ENCODE measurements around the gene PTPRN2.
"Not testable (repeated sequence)": the region's sequence is repeated elsewhere in the genome, so short reads cannot be mapped to it uniquely, and the experiment has no call there.

Gene PTPRN2

DNA sequence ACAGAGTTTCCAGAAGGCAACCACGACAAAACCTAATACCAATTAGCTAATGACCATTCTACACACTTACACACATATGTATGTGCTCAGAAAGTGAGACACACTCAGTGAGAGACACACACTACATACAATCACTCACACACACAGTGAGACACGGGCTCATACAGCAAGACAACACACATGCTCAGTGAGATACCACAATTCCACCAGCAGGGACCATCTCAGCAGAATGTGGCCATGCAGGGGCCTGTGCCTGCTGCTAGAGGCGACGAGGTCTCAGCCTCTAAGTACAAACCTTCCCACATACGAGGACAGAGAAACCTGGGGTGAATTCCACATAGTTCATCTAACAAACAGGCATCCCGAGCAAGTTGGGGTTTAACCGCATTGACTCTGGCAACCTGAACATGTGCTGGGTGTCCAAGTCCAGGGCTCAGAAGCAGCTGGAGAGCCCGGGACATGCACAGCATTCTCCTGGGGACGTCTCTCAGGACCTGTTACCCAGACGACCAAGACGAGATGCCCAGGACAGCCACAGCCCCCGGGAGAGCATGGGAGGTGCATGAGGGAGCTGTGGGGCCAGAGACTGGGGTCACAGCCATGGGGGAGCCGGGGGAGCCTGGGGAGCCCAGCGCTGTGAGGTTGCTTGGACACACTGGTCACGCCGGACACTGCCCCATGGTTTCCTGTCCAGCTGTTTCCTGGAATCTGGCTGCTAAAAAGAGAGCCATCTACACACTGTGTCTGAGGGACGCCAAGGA, 523.6 kb downstream of the PTPRN2 start:
- no peak for DNase-seq (ENCODE audit: low read depth in 1 of 2, low spot score in 1 of 2)

DNA sequence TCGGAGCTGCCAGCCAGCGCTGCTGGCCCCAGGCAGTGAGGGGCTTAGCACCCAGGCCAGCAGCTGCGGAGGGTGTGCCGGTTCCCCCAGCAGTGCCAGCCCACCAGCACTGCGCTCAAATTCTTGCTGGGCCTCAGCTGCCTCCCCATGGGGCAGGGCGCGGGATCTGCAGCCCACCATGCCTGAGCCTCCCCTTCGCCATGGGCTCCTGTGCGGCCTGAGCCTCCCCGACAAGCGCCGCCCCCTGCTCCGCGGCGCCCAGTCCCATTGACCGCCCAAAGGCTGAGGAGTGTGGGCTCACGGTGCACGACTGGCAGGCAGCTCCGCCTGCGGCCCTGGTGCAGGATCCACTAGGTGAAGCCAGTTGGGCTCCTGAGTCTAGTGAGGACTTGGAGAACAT, 525.0 kb downstream of the PTPRN2 start:
- no peak for DNase-seq (ENCODE audit: low read depth in 1 of 2, low spot score in 1 of 2)

DNA sequence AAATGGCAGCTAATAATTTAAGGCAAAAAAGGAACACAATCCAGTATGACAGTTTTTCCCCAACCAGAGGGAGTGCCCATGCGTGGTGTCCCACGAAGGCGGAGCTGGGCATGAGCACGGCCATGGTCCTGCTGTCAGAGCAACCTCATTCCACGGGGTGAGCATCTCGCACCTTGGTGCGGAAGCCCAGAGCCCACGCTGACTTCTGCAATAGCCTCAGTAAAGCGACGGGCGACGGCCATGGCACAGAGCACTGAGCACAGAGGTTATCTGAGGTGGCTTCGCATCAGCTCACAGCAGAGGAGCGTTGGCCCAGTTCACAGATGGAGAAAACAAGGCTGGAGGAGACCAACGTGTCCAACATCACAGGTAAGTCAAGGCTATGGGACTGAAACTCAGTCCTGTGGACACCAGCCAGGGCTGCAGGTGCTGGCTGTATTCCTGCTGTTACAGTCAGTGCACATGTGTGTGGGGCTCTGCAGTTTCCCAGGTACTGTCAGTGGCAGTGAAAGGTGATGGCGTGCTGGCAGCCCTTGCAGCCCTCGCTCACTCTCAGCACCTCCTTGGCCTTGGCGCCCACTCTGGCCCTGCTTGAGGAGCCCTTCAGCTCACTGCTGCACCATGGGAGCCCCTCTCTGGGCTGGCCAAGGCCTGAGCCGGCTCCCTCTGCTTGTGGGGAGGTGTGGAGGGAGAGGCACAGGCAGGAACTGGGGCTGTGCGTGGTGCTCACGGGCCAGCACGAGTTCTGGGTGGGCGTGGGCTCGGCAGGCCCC, 525.6 kb downstream of the PTPRN2 start:
- no peak for DNase-seq (ENCODE audit: low read depth in 1 of 2, low spot score in 1 of 2)

DNA sequence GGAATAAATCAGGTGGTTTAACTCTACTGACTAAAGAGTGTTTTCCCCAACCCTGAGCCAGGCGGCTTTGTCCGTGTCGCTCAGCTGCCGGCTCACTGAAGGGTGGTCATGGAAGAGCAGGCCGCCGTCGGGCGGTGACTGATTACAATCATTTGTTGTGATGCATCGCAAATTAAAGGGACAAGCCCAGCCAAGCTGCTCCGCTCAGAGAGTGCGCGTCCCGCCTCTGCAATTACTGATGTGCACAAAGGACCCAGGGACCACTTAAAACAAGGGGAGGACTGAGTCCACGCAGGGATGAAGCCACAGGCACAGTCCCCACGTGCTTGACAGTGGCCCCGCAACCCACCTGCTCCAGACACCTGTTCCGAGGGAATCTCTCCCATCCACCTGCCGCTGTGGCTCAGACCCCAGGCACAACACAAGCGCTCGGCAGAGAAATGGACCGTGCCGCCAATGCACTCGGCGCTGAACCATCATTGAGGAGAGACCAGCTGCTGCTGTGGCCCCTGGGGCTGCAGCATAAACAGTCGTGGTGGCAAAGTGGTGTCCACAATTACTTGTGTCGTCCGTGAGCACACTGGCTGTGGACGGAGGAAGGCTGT, 526.5 kb downstream of the PTPRN2 start:
- no peak for DNase-seq (ENCODE audit: low read depth in 1 of 2, low spot score in 1 of 2)

DNA sequence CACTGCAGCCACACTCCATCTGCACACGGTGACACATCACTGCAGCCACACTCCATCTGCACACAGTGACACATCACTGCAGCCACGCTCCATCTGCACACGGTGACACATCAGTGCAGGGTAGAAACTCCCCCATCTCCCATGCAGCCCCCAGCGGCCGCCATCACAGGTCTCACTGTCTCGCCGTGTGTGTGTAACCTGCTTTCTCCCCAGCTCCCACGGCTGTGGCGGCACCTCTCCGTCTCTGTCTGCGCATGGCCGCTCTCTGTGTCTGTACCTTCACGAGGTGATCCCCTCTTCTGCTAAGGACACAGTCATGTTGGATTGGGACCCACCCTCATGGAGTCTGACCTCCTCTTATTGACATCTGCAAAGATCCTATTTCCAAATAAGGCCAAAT, 527.4 kb downstream of the PTPRN2 start:
- no peak for DNase-seq (ENCODE audit: low read depth in 1 of 2, low spot score in 1 of 2)

DNA sequence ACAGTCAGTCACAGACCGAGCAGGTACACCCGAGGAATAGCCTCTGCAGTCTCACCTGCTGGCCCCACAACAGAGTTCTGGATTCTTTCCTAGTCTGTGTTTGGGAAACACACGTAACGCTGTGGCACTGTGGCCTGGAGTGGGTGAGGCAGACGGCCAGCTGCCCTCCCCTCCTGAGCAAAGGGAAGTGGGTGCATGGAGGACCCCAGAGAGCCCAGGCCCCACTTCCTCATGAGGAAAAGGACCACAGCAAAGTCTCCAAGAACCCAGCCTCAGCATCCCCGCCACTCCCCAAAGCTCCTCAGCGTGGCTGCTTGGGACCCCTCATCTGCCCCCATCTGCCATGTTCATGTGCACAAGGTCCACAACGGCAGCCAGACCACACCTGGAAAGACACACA, 530.2 kb downstream of the PTPRN2 start:
- DNase-seq (ENCODE audit: low read depth in 1 of 2, low spot score in 1 of 2) = no peak

DNA sequence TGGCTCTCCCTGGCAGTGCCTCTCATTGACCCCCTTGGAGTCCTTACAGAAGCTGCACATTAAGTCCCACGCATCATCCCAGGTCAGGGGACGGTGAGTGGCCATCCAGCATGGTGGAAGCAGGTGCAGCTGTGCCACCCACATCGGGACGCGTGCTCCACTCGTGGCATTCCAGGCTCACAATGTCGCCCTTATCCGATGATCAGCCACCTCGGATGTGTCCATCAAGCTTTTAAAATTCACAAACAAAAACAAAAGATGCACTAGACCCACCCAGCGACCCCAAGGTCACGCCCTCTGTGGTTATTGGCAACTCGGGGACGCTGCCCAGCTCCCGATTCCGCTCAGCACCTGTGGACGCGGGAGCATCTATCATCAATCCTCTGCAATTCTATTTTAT, 530.9 kb downstream of the PTPRN2 start:
- no peak for DNase-seq (ENCODE audit: low read depth in 1 of 2, low spot score in 1 of 2)

DNA sequence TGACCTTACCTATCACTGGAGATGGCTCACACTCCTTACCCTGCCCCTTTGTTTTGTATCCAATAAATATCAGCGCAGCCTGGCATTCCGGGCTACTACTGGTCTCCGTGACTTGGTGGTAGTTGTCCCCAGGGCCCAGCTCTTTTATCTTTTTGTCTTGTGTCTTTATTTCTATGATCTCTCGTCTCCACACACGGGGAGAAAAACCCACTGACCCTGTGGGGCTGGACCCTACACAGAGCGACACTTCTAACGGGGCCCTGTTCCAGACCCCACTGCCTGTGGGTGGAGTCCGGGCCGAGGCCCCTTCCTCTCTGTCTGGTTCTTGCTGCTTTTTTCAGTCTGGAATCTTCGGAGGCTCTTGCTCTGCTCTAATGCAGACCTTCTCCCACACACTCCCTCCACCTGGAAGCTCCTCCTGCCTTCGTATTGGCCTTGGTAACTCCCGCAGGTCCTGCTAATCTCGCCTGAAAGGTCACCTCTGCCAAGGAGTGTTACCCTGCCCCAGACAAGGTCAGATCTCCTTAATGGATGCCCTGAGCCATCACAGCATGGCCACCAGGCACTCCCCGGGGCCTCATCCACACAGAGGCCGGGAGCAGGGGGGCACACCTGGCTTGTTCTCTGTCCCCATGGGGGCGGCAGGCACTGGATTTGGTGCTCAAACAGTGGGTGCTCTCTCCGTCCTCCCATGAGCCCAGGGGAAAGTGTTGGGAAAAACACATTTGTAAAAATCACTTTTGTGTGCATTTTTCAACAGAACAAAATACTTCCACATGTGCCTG, 531.7 kb downstream of the PTPRN2 start:
- DNase-seq (ENCODE audit: low read depth in 1 of 2, low spot score in 1 of 2) = no peak

DNA sequence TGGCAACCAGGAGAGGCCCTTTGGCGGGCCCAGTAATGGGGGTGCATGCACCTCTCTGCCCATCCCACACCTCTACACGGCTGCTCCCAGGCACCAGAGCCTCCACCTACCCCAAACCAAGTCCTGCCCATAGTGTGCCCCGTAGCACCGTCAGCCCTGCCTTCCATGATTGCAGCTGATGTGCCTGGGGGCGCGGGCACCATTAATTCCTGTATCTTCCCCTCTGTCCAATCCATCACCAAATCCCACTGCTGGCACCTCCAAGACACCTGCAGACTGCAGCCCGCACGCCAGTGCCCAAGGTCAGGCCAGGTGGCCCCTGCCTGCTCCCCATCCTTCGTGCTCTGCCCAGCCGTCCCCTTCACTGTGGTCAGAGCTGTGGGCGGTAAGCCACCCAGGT, 533.0 kb downstream of the PTPRN2 start:
- no peak for DNase-seq (ENCODE audit: low read depth in 1 of 2, low spot score in 1 of 2)

DNA sequence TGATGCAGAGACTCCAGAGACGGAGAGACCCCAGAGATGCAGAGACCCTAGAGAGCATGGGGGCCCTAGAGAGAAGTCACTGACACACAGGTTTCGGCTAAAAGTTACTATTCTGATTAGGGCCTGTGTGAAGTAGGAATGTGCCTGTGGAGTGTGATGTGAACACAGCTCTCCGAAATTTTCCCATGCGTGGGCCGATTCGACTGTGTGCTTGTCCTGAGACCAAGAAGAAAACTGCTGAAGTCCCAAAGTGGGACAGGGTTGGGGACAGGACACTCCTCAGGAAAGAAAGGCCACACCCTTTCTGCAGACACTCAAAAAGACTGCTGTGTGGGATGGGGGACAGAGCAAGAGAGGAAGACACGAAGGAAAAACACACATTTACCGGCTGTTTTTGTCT, 533.5 kb downstream of the PTPRN2 start:
- no peak for DNase-seq (ENCODE audit: low read depth in 1 of 2, low spot score in 1 of 2)

DNA sequence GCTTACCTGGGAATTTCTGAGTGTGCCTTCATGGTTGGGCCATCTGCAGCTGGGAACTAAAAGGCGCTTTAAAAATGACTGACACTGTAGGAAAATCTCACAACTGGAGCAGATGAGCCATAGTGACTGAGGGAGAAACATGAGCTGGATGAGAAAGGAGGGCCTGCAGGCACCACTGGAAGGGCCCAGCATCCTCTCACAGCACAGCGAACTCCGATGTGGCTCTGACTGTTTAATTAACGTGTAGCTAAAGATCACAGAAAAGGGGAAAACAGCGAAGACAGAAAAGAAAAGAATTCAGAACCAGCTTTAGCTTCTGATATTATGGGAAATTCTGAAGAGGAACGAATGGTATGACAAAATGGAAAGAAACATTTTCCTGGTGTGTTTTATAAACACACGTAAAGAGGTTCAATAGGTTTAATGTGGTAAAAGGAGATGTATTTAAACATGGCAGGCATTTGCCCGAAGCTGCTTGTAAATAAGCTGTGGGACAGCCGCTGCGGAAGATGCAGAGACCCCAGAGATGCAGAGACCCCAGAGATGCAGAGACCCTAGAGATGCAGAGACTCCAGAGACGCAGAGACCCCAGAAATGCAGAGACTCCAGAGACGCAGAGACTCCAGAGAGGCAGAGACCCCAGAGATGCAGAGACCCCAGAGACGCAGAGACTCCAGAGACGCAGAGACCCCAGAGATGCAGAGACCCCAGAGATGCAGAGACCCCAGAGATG, 534.3 kb downstream of the PTPRN2 start:
- no peak for DNase-seq (ENCODE audit: low read depth in 1 of 2, low spot score in 1 of 2)

DNA sequence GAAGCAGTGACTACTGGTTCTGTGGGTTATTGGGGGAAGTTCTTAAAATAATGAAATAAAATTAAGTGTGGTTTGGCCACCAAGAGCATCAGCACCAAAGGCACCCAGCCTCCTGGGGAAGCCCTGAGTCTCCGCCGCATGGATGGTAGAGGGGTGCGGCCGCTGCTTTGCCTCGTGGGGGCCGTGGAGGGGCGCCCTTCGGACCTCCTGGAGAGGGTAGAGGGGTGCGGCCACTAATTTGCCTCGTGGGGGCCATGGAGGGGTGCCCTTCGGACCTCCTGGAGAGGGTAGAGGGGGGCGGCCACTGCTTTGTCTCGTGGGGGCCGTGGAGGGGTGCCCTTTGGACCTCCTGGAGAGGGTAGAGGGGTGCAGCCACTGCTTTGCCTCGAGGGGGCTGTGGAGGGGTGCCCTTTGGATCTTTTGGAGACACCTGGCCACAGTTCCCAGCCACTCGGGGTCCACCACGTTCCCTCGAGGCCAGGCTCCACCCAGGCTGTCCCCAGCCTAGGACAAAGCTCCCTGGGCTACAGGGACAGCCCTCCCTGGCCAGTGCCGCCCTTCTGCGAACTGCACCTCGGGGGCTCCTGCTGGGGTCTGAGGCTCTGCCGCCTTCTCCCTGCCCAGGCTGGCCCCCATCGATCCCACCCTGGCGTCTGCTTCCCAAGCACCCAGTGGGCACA, 535.1 kb downstream of the PTPRN2 start:
- DNase-seq (ENCODE audit: low read depth in 1 of 2, low spot score in 1 of 2) = no peak

DNA sequence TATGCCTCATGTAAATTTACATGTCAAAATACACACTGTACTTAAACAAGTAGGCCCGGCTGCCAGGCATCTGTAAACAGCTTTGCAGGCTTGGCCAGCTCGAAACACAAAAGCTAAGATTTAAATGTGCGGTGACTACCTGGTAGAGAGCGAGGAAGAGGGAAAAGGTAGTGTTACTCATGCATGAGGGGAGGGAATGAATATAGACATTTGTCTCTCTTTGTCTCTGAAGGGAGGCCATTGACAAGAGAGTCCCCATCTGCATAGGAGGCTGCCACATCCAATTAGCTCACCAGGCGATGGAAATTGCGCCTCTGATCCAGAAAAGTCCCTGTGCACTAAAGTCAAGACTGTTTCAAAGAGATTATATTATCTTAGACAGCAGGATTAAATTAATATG, 535.8 kb downstream of the PTPRN2 start:
- no peak for DNase-seq (ENCODE audit: low read depth in 1 of 2, low spot score in 1 of 2)

DNA sequence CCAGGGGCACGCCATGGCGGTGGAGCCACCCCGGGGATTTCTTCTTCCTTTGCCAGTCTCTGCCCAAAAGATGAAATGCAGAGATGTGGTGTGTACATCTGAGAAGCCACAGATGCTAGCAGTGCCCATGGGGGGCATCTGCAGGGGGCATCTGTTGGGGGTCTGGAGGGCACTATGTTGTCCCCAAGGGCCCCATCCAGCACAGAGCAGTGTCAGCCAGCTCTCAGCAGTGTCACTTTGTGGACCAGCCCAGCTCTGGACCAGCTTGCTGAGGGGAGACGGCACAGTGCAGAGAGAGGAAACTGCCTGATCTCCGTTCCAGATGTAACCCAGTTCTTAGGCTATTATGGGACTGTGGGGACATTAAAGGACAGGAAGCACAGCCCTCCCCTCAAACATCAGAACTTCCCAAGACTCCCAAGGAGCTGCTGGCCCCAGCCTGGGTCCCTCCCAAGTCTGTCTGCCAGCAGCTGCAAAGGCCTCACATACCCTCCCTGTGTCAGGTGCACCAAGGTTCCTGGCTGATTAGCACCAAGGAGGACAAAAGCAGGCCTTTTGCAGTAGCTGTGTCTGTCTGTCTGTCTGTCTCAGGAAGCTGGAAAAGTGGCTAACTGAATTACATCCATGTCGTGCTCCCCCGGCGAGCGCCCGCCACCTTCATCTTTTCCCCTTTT, 536.5 kb downstream of the PTPRN2 start:
- DNase-seq (ENCODE audit: low read depth in 1 of 2, low spot score in 1 of 2) = no peak

DNA sequence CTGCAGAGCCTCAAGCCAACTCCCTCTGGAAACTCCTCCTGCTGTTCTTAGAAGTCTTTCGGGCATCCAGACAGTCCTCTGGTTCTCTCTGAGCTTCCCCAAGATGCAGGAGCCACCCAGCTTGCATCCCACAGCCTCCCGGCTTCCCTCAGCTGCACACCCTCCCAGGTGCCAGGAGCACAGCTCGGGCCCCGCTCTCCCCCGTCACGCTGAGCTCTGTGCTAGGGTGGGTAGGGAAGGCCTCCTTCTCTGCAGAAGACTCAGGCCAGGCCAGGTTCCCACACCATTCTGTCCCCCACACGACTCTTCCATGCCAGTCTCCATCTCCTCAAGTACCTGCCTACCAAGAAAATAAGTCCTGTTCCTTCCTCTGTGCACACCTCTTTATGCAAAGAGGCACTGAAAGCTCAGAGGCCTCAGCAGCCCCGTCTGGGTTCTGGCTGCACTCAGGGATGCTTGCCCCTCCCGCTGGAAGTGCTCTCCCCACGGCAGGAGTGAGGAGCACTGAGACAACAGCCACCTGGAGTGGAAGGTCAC, 537.1 kb downstream of the PTPRN2 start:
- no peak for DNase-seq (ENCODE audit: low read depth in 1 of 2, low spot score in 1 of 2)

DNA sequence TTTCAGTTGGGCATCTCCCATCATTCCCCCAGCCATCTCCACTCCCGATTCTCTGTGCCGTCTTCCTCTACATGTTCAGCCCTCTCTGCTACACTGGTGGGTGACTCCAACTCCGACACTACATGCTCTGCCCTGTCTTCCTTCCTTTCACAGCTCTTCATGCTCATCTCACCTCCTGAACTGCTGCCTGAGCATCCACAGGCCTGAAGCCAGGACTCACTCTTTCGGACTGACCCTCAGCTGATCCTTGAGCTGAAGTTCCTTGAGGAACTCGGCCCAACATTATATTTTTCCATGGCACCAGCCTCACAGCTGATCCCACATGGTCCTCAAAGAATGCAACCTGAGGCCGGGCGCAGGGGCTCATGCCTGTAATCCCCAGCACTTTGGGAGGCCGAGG, 538.4 kb downstream of the PTPRN2 start:
- no peak for DNase-seq (ENCODE audit: low read depth in 1 of 2, low spot score in 1 of 2)

DNA sequence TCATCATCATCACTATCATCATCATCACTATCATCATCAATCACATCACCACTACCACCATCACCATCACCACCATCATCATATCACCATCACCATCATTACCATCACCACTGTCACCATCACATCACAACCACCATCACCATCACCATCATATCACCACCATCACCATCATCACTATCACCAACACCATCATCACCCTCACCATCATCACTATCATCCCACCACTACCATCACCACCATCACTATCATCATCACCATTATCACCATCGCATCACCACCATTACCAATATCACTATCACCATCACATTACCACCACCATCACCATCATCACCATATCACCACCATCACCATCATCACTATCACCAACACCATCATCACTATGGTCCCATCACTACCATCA, 539.1 kb downstream of the PTPRN2 start:
- no peak for DNase-seq (ENCODE audit: low read depth in 1 of 2, low spot score in 1 of 2)

DNA sequence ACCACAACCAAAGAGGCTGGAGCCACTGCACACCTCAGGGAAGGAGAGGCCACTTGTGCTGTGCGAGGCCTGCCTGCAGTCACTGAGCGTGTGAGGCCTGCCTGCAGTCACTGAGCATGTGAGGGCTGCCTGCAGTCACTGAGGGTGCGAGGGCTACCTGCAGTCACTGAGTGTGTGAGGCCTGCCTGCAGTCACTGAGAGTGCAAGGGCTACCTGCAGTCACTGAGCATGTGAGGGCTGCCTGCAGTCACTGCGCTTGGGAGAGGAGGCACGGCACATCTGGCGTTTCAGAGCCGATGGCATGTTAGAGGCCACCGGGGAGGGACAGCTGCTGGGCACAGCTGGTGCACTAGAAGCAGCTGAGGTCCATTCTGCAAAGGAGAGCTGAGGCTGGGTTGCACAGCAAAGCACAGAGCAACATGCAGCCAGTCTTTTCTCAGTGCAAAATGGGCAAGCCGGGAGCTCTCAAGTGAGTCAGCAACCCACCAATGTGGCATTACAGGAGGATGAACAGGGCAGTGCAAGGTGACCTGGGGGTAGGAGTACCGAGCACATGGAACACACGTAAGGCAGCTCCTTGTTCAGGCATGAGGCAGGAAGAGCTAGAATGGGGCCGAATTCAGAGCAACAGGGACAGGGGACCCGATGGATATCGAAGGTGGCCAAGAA, 540.1 kb downstream of the PTPRN2 start:
- DNase-seq (ENCODE audit: low read depth in 1 of 2, low spot score in 1 of 2) = no peak

DNA sequence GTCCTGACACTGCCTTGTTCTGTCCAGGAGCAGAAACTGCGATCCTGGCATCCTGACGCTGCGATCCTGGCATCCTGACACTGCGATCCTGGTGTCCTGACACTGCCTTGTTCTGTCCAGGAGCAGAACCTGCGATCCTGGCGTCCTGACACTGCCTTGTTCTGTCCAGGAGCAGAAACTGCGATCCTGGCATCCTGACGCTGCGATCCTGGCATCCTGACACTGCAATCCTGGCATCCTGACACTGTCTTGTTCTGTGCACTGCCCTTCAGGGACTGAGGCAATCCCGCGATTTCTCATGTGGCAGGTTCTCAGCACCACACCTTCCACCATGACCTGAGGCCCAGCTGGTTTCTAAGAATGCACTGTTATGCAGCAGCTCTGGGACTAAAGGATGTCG, 541.4 kb downstream of the PTPRN2 start:
- not testable (repeated sequence) for DNase-seq (ENCODE audit: low read depth in 1 of 2, low spot score in 1 of 2)
